GM19043 (cell line): ENCODE results near the gene SHISA9.

Experiments used
- ATAC-seq: cut with Tn5 transposase; IDR thresholded peaks from one replicate; pipeline ENCODE4 v1.9.1; 2021; ENCODE audit warnings: low read depth; ENCODE audit not compliant: unreplicated experiment

Gene SHISA9

GRCh38 chr16:13012601-13013000, 111.2 kb downstream of the SHISA9 start:
- ATAC-seq: no peak

DNA sequence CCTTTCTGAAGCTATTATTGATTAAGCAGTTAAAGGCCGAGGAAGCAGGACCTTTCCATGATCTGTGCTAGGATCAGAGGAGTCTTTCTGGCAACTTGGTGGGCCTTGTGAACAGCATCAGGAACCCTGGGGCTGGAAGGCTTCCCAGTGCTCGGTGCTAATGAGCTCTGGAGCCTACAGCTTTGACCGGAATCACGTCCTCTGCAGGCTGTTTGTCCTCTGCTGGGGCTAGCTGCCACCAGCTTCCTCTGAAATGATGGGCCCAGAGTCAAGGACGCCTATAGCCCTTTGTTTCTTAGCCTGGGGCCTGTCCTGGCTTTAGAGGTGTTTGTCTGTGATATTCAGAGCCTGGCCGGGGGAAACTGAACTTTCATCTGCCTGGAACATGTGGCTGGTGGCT, 111.6 kb downstream of the SHISA9 start:
- no peak for ATAC-seq

GRCh38 chr16:13014476-13014875, 113.1 kb downstream of the SHISA9 start:
- no peak for ATAC-seq

GRCh38 chr16:13018026-13018425, 116.6 kb downstream of the SHISA9 start:
- ATAC-seq: no peak

GRCh38 chr16:13021996-13022395, 120.6 kb downstream of the SHISA9 start:
- ATAC-seq: no peak

DNA sequence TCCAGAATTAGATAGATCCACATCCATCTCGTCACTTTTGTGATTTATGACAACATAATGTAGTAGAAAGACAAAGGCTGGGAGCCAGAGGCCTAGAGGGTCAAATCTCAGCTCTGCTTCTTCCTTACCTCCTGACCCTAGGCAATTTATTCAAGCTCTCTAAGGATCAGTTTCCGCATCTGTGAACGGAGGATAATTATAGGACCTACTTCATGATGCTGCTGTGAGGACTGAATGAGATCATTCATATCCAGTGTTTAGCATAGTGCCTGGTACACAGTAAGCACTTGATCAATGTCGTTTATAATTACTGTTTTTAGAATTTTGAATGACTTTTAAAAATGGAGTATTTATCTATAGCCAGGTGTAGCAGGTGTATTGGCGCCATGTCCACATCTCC, 128.4 kb downstream of the SHISA9 start:
- ATAC-seq: no peak

GRCh38 chr16:13030769-13031168, 129.4 kb downstream of the SHISA9 start:
- ATAC-seq: no peak

DNA sequence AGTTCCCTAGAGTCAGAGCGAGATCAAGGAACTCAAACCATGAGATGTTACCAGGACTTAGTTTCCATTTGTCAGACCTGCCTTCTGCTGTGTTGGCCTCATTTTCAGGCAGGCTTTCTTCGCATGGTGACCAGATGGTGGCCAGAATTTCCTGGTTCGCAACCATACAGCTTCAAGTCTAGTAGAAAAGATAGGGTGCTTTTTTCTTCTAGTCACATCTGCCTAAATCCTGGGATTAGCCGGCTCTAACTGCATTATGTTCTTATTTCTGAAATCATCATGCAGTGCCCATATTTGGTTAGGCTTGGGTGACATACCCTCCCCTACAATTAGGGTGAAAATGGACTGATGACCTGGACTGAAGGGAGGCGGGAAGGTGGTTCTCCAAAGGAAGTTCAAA, 131.5 kb downstream of the SHISA9 start:
- no peak for ATAC-seq

- ATAC-seq: no peak
Observed at GRCh38 chr16:13036600-13036999, 135.2 kb downstream of the SHISA9 start.

DNA sequence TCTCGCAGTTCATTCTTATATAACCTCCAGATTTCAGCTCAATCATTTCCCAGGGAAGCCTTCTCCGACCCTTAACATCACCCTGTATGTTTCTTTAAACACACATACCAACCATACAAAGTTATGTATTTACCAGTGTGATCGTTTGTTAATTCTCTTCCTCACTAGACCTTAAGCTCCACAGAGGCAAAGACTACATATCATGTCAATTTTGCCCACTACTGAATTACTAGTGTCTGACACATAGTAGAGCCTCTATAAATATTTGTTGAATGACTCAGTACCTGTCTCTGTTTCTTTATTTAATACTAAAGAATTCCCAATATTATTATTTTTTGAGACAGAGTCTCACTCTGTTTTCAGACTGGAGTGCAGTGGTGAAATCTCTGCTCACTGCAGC, 137.2 kb downstream of the SHISA9 start:
- ATAC-seq: no peak

GRCh38 chr16:13039526-13039925, 138.1 kb downstream of the SHISA9 start:
- ATAC-seq: no peak

- no peak for ATAC-seq
Observed at GRCh38 chr16:13041180-13041579, 139.8 kb downstream of the SHISA9 start.

DNA sequence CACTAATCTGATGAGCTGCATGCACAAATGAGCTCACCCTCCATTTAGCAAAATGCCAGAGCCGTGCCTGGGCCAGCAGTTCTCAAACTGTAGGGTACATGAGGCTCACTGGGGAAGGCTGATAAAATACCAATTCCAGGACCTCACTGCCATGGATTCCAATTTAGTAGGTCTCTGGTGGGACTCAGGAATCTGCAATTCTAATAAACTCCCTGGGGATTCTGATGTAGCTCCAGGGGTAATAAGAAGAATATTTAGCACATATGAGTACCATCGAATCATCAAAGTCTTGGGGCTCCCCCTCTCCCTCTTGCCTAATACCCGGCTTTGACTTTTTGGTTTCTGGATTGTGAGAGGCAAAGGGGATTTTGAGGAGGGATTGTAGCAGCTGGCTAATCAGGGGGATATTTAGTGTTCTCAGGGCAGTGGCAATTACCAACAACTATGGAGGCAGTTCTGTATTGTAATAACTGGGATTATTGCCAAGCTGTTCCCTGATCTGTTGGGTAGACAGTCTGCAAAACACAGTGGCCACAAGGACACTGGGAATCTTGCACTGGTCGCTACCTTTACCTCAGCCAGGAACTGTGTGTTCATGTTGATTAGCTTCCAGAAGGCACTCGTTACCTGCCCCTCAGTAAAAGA, 140.4 kb downstream of the SHISA9 start:
- ATAC-seq: no peak

DNA sequence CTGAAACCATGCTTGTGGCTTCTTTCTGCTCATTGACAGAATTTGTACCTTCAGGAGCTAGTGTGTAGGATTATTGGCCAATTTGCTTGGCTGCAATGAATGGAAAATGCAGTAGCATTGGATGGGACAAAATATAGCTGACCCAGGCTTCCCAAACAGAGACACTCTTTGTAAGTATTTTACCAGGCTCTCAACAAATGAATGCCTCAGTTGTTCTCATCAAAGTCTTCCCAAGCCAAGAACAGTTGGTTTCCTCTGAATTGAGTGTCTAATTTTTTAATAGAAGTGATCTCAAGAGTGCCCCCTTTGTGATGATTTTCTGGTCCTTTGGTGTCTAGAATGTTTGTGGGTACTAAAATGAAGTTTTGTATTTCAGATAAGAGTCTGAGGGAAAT, 140.9 kb downstream of the SHISA9 start:
- no peak for ATAC-seq

GRCh38 chr16:13046061-13046821, 144.8 kb downstream of the SHISA9 start:
- no peak for ATAC-seq

GRCh38 chr16:13047276-13047675, 145.9 kb downstream of the SHISA9 start:
- no peak for ATAC-seq

DNA sequence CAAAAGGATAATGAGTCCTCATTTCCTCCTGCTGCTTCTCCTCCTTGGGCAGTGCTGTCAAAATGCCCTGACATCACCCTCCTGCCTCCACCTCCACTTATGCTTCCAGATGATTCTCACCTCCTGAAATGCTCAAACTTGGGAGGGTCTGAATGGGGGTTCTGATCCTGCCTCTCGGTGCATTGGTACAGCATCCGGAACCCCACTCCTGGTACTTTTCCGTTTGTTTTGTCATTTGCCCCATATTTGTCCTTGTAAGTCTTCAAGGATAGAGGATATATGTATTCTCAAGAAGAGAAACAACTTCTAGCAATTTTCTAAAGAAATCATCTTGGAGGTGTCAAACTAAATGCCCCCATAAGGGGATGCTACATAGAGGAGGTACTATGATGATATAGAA, 148.3 kb downstream of the SHISA9 start:
- ATAC-seq: no peak

DNA sequence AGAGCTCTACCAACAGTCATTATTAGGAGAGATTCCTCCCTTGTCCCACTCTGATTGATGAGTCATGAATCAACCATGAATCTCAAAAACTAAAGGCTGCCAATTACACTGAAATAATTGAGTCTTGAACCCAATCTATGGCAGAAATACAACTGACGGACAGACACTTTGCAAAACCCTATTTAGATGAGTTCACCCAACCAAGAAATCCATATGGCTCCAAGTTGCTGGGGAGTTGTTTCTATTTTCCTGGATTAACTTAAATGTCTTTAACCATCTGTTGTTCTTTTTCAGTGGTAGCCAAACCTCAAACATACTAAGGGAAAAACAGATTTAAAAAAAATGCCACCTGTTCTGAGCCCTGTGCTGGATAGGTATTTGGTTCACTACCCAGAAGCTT, 151.0 kb downstream of the SHISA9 start:
- ATAC-seq: no peak

GRCh38 chr16:13055480-13055879, 154.1 kb downstream of the SHISA9 start:
- ATAC-seq: no peak

GRCh38 chr16:13056607-13057006, 155.2 kb downstream of the SHISA9 start:
- no peak for ATAC-seq

- no peak for ATAC-seq
Observed at GRCh38 chr16:13060932-13061331, 159.5 kb downstream of the SHISA9 start.

DNA sequence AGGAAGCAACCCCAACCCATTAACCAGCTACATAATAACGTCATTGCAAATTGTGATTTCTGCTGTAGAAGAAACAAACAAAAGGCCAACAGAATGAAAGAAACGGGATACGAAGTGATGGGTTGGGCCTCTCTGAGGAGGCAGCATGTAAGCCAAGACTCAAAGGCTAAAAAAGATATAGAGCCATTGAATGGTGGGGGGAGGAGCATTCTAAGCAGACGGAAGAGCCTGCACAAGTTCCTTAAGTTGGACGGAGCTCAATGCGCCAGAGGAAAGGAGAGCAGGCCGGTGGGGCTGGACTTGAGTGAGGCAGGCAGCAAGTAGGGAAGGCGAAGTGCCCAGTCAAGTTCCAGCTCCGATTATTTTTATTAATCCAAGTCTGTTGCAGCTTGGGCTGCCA, 160.3 kb downstream of the SHISA9 start:
- no peak for ATAC-seq
